IPS-20b (cell line): ENCODE data around the gene TIMP4.

Source experiments
- H3K27ac ChIP-seq: one replicate; pipeline ENCODE4 v1.5.1; 2013; ENCODE audit warnings: low read length
- H3K27me3 ChIP-seq: 2 replicates; pipeline ENCODE4 v1.6.1; 2013; ENCODE audit warnings: mild to moderate bottlenecking, low read length, inconsistent platforms; ENCODE audit not compliant: insufficient read depth
- H3K36me3 ChIP-seq: 2 replicates; pipeline ENCODE4 v1.6.1; 2013; ENCODE audit warnings: low read depth, mild to moderate bottlenecking, inconsistent platforms, low read length, moderate library complexity; ENCODE audit not compliant: insufficient read depth
- H3K4me1 ChIP-seq: 2 replicates; pipeline ENCODE4 v1.6.1; 2013; ENCODE audit warnings: mild to moderate bottlenecking, control low read depth, inconsistent platforms, low read length, moderate library complexity; ENCODE audit not compliant: insufficient read depth
- H3K4me3 ChIP-seq: 2 replicates; pipeline ENCODE4 v1.5.1; 2013; ENCODE audit warnings: mild to moderate bottlenecking, low read length, inconsistent platforms
- H3K9ac ChIP-seq: 2 replicates; pipeline ENCODE4 v1.6.1; 2013; ENCODE audit warnings: low read depth, mild to moderate bottlenecking, inconsistent platforms, low read length, moderate library complexity
- H3K9me3 ChIP-seq: 2 replicates; pipeline ENCODE4 v1.6.1; 2013; ENCODE audit warnings: mild to moderate bottlenecking, low read depth, low read length, inconsistent platforms; ENCODE audit not compliant: insufficient read depth

The TIMP4 gene

DNA sequence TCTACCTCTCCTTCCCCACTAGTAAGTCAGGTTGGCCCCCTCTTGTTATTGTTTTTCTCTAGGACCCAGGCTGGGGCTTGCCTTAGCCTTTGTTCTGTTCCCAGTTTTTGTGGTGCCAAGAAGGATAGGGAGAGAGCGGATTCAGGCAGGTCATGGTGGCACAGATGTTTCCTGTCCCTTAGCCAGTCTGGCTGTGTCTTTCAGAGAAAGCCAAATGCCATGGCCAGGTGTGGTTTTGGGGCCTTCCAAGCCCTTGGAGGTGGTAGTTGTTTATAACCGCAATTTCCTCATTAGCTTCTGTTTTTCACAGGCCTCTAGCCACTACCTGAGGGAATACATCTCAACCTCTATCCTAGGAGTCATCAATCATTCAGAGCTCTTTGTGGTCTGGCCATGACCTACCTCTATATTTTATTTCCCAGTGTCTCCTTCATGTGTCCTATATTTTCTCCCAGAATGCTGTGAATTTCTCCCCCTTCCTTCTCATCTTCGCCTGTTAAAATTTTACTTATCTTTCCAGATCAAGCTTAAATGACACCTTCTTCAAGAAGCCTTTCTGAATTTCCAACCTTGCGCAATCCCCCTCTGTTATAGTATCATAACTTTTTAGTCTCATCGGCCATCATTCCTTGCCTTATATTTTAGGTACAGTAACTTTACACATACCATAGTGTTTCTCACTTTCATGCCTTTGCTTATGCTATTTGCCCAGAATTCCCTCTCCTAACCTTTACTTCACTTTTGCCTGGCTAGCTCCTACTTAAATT is 38.2 kb downstream of the TIMP4 start:
- Histone ChIP-seq H3K4me1 (no peaks in the 10 kb centered on the region), H3K9ac (no peak overlapping the region), H3K4me3 (no peak overlapping the region), H3K36me3 (no peaks in the 10 kb centered on the region), H3K9me3 (no peaks in the 10 kb centered on the region), H3K27me3 (no peaks in the 10 kb centered on the region), H3K27ac (no peak overlapping the region)

DNA sequence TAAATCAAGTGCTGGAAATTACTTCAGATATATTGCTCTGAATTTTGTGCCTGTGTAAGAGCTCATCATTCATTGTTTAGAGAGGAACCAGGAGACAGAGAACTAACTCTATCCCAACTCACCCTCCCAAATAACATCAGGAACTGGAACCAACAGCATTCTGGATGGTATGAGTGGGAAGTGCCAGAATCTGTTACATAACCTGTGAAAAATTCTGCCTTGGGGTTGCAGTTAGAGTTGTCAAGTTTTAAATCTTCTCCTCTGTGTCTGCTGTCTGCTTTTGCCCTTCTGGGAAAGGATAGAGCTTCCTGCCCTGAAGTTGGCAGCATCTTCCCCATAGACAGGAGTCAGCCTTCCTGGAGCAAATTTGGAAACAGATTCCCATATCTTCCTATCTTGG is 41.2 kb downstream of the TIMP4 start:
- H3K4me3 ChIP-seq: no peak overlapping the region
- H3K36me3 ChIP-seq: no peaks in the 10 kb centered on the region
- no peaks in the 10 kb centered on the region for H3K4me1 ChIP-seq
- no peak overlapping the region for H3K9ac ChIP-seq
- no peaks in the 10 kb centered on the region for H3K27me3 ChIP-seq
- no peaks in the 10 kb centered on the region for H3K9me3 ChIP-seq
- H3K27ac ChIP-seq: no peak overlapping the region

DNA sequence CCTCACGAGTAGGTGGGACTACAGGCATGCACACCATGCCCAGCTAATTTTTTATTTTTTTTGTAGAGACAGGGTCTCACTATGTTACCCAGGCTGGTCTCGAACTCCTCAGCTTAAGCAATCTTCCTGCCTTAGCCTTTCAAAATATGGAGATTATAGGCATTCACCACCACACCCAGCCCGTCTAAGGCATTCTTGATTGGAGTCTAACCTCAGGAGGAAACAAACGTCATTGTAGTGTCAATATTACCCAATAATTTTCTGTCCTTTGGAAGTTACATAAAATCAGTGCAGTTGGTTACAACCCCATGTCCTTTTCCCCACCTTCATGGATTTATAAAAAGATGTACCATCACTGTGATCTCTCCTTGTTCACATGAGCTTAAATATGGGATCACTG is 41.8 kb downstream of the TIMP4 start:
- H3K4me1 ChIP-seq: no peaks in the 10 kb centered on the region
- H3K4me3 ChIP-seq: no peak overlapping the region
- no peak overlapping the region for H3K9ac ChIP-seq
- no peaks in the 10 kb centered on the region for H3K9me3 ChIP-seq
- no peaks in the 10 kb centered on the region for H3K27me3 ChIP-seq
- H3K27ac ChIP-seq: no peak overlapping the region
- no peaks in the 10 kb centered on the region for H3K36me3 ChIP-seq

DNA sequence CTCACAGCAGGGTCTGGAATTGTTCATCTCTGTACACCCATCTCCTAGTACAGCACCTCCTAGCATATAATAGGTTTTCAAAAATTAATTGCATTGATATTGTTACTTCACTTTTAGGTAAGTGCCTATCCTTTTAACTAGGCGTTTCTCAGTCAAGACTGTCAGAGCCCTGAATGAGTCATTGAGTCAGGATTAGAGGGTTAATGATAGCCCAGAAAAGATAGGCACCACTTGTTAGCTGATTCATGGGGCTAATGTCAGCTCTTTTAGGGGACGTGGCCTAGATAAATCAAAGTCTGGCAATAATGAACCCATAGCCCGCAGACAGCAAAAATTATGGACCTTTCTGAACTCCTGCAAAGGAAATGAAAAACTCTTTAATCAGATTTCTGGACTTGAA is 42.9 kb downstream of the TIMP4 start:
- Histone ChIP-seq H3K4me1 (no peaks in the 10 kb centered on the region), H3K4me3 (no peak overlapping the region), H3K9me3 (no peaks in the 10 kb centered on the region), H3K36me3 (no peaks in the 10 kb centered on the region), H3K27me3 (no peaks in the 10 kb centered on the region), H3K27ac (no peak overlapping the region), H3K9ac (no peak overlapping the region)

DNA sequence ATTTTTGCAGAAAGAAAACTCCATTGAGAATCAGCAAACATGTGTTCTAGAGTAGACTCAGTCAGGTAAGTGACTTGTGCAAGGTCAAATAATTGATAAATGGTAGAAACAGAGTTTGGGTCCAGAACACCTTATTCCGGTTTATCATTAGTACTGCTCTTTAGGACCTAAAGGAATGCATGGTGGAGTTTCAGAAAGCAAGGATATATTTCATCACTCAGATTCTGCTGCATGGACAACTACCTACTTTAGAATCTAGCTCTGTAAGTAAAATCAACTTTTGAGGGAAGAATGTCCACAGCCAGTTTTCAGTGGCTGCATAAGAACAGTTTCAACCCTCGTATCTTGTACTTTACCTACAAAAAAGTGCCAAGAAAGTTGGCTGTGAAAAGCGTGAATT is 43.6 kb downstream of the TIMP4 start:
- no peaks in the 10 kb centered on the region for H3K27me3 ChIP-seq
- no peak overlapping the region for H3K4me3 ChIP-seq
- no peaks in the 10 kb centered on the region for H3K36me3 ChIP-seq
- no peak overlapping the region for H3K9ac ChIP-seq
- H3K4me1 ChIP-seq: no peaks in the 10 kb centered on the region
- peaks cover 5% of the 10 kb centered on the region; the same call in 1 of the 2 replicates for H3K9me3 ChIP-seq
- H3K27ac ChIP-seq: no peak overlapping the region

DNA sequence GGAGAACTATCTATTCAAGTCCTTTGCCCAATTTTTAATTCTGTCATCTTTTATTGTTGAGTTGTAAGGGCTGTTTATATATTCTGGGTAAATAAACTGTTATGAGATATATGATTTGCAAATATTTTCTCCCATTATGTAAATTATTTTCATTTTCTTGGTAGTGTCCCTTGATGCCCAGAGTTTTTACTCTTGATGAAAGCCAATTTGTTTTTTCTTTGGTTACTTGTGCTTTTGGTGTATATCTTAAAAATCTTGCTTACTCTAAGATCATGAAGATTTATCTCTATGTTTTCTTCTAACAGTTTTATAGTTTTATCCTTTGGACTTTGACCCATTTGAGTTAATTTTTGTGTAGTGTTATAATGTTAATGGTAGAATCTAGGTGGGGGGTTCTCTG is 44.5 kb downstream of the TIMP4 start:
- Histone ChIP-seq H3K27ac (no peak overlapping the region), H3K4me3 (no peak overlapping the region), H3K4me1 (no peaks in the 10 kb centered on the region), H3K36me3 (no peaks in the 10 kb centered on the region), H3K9ac (no peak overlapping the region), H3K27me3 (no peaks in the 10 kb centered on the region), H3K9me3 (peaks cover 12% of the 10 kb centered on the region; the same call in 1 of the 2 replicates)

DNA sequence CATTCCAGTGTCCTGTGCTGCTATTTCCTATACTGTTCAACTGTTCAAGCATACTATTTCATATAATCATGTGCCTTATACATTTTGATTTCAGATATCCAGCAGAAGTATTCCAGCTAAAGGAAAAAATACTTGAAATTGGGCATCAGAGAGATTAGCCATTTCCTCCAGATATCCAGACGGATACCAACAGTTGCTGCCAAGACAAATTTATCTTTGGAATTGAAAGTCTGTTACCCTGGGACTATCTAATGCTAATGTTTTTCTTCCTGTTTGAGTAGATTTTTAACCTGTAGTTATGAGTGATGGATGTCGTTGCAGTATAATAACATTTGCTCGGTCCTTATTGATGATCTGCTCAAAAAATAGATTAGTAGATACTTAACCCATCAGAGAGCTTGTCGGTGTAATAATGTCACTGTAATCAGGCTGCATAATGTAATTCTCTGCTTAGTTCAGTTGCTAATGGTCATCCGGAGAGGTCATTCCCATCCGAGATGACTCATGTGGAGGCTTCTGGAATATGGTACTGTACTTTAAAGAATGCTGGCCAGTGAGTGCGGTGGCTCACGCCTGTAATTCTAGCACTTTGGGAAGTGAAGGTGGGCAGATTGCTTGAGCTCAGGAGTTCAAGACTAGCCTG is 51.5 kb downstream of the TIMP4 start:
- no peak overlapping the region for H3K9ac ChIP-seq
- no peak overlapping the region for H3K4me3 ChIP-seq
- no peak overlapping the region for H3K27ac ChIP-seq
- no peaks in the 10 kb centered on the region for H3K36me3 ChIP-seq
- H3K4me1 ChIP-seq: no peaks in the 10 kb centered on the region
- peaks cover 12% of the 10 kb centered on the region; the same call in 1 of the 2 replicates for H3K9me3 ChIP-seq
- H3K27me3 ChIP-seq: no peaks in the 10 kb centered on the region
